ACC112 (cell line): Measurements from ENCODE around the gene PTH2R.
"Not testable (repeated sequence)": the region's sequence is repeated elsewhere in the genome, so short reads cannot be mapped to it uniquely, and the experiment has no call there.

Experiments used
- H2AFZ ChIP-seq: fragments of 200-600 bp; sonication (generic); one replicate; pipeline ENCODE4 v1.6.0; 2017; ENCODE audit warnings: antibody characterized with exemption, low read length; ENCODE audit not compliant: unreplicated experiment
- H3K27ac ChIP-seq: fragments of 200-600 bp; sonication (generic); 2 replicates; pipeline ENCODE4 v1.5.1; 2014; ENCODE audit warnings: low read depth, mild to moderate bottlenecking, antibody characterized with exemption, low read length, moderate library complexity
- H3K27me3 ChIP-seq: fragments of 200-600 bp; sonication (generic); 2 replicates; pipeline ENCODE4 v1.6.1; 2014; ENCODE audit warnings: mild to moderate bottlenecking, antibody characterized with exemption, low read length, moderate library complexity, mixed read lengths; ENCODE audit not compliant: insufficient read depth
- H3K36me3 ChIP-seq: fragments of 200-600 bp; sonication (generic); 2 replicates; pipeline ENCODE4 v1.6.1; 2016; ENCODE audit warnings: mild to moderate bottlenecking, antibody characterized with exemption, low read length, moderate library complexity, mixed read lengths; ENCODE audit not compliant: insufficient read depth
- H3K4me1 ChIP-seq: fragments of 200-600 bp; sonication (generic); one replicate; pipeline ENCODE4 v1.6.1; 2016; ENCODE audit warnings: low read length, mixed read lengths; ENCODE audit not compliant: insufficient read depth, unreplicated experiment, control insufficient read depth
- H3K4me3 ChIP-seq: fragments of 200-600 bp; sonication (generic); 2 replicates; pipeline ENCODE4 v1.5.1; 2014; ENCODE audit warnings: mild to moderate bottlenecking, low read depth, low read length
- H3K79me2 ChIP-seq: fragments of 200-600 bp; sonication (generic); one replicate; pipeline ENCODE4 v1.6.0; 2016; ENCODE audit warnings: low read length; ENCODE audit not compliant: control insufficient read depth, unreplicated experiment, insufficient read depth

Gene PTH2R

DNA sequence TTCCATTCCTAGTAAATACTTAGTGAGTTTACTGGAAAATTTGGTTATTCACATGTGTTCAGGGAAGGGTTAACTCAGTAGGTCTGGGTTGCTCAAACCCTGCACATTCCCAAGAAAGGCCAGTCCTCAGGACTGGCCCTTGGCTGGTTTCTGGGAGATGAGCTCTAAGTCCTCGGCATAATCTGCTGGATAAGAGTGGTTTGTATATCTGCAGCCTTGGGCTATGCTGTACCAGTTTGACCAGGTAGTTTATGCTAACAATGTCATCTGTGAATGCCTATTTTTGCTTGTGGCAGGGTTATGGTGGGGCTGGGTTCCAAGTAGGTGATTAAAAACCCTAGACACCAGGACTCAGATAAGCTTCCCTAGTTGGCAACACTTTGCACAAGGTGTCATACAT lies 7.4 kb upstream of the PTH2R start:
- no peak overlapping the region for H3K4me3 ChIP-seq
- no peak overlapping the region for H2AFZ ChIP-seq
- H3K4me1 ChIP-seq, result no peaks in the 10 kb centered on the region
- no peaks in the 10 kb centered on the region for H3K79me2 ChIP-seq
- H3K27me3 ChIP-seq, result peaks cover 59% of the 10 kb centered on the region
- H3K27ac ChIP-seq, result no peak overlapping the region
- no peaks in the 10 kb centered on the region for H3K36me3 ChIP-seq

DNA sequence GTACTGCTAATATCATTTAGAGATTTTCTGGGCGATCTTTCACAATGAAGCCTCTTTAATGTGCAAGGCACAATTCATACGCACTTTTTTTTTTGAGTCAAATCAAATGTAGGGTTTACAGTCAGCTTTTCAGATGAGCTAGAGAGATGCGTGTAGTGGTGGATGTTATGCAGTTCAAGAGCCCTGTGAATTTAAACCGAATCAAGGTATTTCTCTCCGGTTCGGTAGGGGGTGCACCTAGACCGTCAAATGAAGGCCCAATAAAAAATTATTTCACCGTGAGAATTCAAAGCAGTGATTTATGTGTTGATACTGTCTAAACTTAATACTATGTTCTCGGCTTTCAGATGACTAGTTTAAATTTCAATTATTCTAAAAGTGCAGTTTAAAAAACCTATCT lies 1.1 kb downstream of the PTH2R start:
- no peaks in the 10 kb centered on the region for H3K79me2 ChIP-seq
- no peak overlapping the region for H3K4me3 ChIP-seq
- H2AFZ ChIP-seq, result no peak overlapping the region
- no peaks in the 10 kb centered on the region for H3K36me3 ChIP-seq
- no peak overlapping the region for H3K27ac ChIP-seq
- peaks cover 4% of the 10 kb centered on the region for H3K4me1 ChIP-seq
- peaks cover 89% of the 10 kb centered on the region for H3K27me3 ChIP-seq

- H3K27ac ChIP-seq, result no peak overlapping the region
- no peak overlapping the region for H2AFZ ChIP-seq
- H3K36me3 ChIP-seq, result no peaks in the 10 kb centered on the region
- H3K79me2 ChIP-seq, result no peaks in the 10 kb centered on the region
- H3K4me1 ChIP-seq, result no peaks in the 10 kb centered on the region
- H3K4me3 ChIP-seq, result no peak overlapping the region
- peaks cover 41% of the 10 kb centered on the region for H3K27me3 ChIP-seq
Measured at GRCh38 chr2:208413931-208414330, 7.3 kb downstream of the PTH2R start.

DNA sequence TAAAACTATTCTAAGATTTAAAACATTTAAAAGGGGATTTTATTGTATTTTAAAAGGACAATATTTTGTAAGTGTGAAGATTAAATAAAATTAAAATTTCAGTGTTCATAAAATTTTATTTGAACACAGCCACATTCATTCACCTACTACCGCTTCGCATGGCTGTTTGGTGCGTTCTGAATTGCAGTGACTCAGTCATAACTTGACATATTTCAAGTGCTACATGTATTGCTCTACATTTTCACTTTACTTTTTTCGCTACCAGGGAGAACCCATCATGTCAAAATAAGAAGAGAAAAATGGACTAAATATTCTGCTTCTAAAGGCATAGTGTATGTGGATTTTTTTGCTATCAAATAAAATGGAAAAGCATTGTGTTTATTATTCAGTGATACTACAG lies 8.7 kb downstream of the PTH2R start:
- Histone ChIP-seq H3K36me3 (no peaks in the 10 kb centered on the region), H2AFZ (no peak overlapping the region), H3K27me3 (peaks cover 28% of the 10 kb centered on the region), H3K4me3 (no peak overlapping the region), H3K4me1 (no peaks in the 10 kb centered on the region), H3K79me2 (no peaks in the 10 kb centered on the region), H3K27ac (no peak overlapping the region)

DNA sequence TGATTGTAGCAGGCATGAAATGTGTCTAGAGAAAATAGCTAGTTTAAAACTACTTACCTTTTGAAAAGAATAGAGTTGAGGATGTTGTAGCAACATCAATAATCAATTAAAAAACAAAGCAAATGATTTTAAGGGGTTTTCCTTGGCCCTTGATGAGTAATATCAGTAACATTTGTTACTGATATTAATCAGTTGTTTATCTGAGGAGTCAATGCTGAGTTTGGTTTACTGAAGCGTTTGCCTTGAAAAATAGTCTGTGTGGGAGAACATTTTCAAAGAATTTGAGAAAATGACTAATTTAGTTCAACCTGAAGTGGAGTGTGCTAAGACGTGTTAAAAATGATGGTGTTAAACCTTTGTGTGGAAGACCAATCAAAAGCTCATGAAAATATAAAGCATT lies 9.3 kb downstream of the PTH2R start:
- Histone ChIP-seq H3K4me1 (no peaks in the 10 kb centered on the region), H3K79me2 (no peaks in the 10 kb centered on the region), H2AFZ (no peak overlapping the region), H3K36me3 (no peaks in the 10 kb centered on the region), H3K27ac (no peak overlapping the region), H3K27me3 (peaks cover 24% of the 10 kb centered on the region), H3K4me3 (no peak overlapping the region)

- Histone ChIP-seq H3K4me3 (no peak overlapping the region), H3K27me3 (peaks cover 10% of the 10 kb centered on the region), H3K79me2 (no peaks in the 10 kb centered on the region), H3K36me3 (no peaks in the 10 kb centered on the region), H3K27ac (no peak overlapping the region), H2AFZ (no peak overlapping the region), H3K4me1 (no peaks in the 10 kb centered on the region)
Measured at GRCh38 chr2:208426412-208427045, 19.9 kb downstream of the PTH2R start.

DNA sequence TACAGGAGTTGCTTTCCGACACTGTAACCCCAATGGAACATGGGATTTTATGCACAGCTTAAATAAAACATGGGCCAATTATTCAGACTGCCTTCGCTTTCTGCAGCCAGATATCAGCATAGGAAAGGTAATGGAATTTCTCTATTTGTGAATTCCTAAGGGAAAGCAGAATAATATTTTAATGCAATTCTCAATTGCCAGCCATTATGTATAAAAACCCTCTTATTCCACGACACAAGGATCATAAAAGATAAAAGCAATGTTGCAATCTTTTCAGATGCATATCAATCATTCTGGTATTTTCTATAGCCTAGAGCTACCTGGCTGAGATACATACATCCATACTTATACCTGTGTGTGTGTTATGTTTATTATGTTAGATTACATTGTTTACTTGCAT lies 31.2 kb downstream of the PTH2R start:
- Histone ChIP-seq H3K36me3 (no peaks in the 10 kb centered on the region), H3K4me1 (no peaks in the 10 kb centered on the region), H2AFZ (no peak overlapping the region), H3K27me3 (peaks cover 40% of the 10 kb centered on the region), H3K4me3 (no peak overlapping the region), H3K79me2 (no peaks in the 10 kb centered on the region), H3K27ac (no peak overlapping the region)

GRCh38 chr2:208440716-208441115 lies 34.1 kb downstream of the PTH2R start:
- no peak overlapping the region for H3K27ac ChIP-seq
- H3K4me3 ChIP-seq, result no peak overlapping the region
- no peaks in the 10 kb centered on the region for H3K79me2 ChIP-seq
- no peaks in the 10 kb centered on the region for H3K36me3 ChIP-seq
- H3K4me1 ChIP-seq, result no peaks in the 10 kb centered on the region
- H3K27me3 ChIP-seq, result peaks cover 27% of the 10 kb centered on the region
- H2AFZ ChIP-seq, result no peak overlapping the region

GRCh38 chr2:208441951-208442350 lies 35.4 kb downstream of the PTH2R start:
- Histone ChIP-seq H3K27me3 (peaks cover 20% of the 10 kb centered on the region), H3K27ac (no peak overlapping the region), H2AFZ (no peak overlapping the region), H3K4me3 (no peak overlapping the region), H3K79me2 (no peaks in the 10 kb centered on the region), H3K4me1 (no peaks in the 10 kb centered on the region), H3K36me3 (no peaks in the 10 kb centered on the region)

DNA sequence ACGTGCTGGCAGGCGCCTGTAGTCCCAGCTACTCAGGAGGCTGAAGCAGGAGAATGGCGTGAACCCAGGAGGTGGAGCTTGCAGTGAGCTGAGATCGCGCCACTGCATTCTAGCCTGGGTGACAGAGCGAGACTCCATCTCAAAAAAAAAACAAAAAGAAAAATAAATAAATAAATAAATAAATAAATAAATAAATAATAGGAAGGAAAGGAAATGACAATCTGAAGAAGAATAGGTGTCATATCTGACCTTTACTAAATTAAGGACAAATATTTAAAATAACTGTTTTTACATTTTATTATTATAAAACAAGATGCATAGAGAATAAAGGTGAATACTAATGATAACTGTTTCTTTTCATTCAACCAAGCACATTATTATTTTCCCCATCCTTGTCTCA lies 40.9 kb downstream of the PTH2R start:
- not testable (repeated sequence) for H3K4me3 ChIP-seq, H3K27ac ChIP-seq, H2AFZ ChIP-seq, H3K36me3 ChIP-seq, H3K4me1 ChIP-seq, H3K27me3 ChIP-seq, H3K79me2 ChIP-seq

GRCh38 chr2:208451061-208451460 lies 44.5 kb downstream of the PTH2R start:
- Histone ChIP-seq H3K4me3 (no peak overlapping the region), H2AFZ (no peak overlapping the region), H3K79me2 (no peaks in the 10 kb centered on the region), H3K27ac (no peak overlapping the region), H3K4me1 (no peaks in the 10 kb centered on the region), H3K27me3 (peaks cover 21% of the 10 kb centered on the region), H3K36me3 (no peaks in the 10 kb centered on the region)
